Panc1 (cell line): ENCODE measurements around the gene NBPF1. TPM values are rescaled to one million over a fixed set of nuclear protein-coding genes. Genes with fewer than 3 reads are reported as not detected.
"Not testable (repeated sequence)": the region's sequence is repeated elsewhere in the genome, so short reads cannot be mapped to it uniquely, and the experiment has no call there.

Experiments
- ATAC-seq: fragments of 200-7000 bp; cut with Tn5 transposase; 2 replicates; pipeline ENCODE4 v1.9.1; 2020; ENCODE audit warnings: mild to moderate bottlenecking, moderate library complexity
- BruUV-seq: library from RNA; stranded (reverse); fragments of 400-500 nt; replicated peaks from 2 replicates; lab custom pipeline; 2021; lab: Mats Ljungman, UMichigan
- CTCF ChIA-PET: fragments of 300-600 bp; sonication (Branson Sonifier 250); formaldehyde crosslinking; loops from one replicate; lab custom pipeline; 2022; ENCODE audit warnings: antibody characterized with exemption; lab: Charles Lee
- POLR2A ChIA-PET: fragments of 300-600 bp; sonication (Branson Sonifier 250); formaldehyde crosslinking; loops from one replicate; lab custom pipeline; 2022; ENCODE audit warnings: antibody characterized with exemption; lab: Charles Lee
- DNase-seq: peaks from one replicate; pipeline ENCODE4 v3.0.0-alpha.2; 2010; ENCODE audit warnings: low read depth, low spot score
- H3K27ac ChIP-seq: 2 replicates; pipeline ENCODE4 v1.5.1; 2011; ENCODE audit warnings: mild to moderate bottlenecking, low read length, inconsistent platforms
- H3K27me3 ChIP-seq: fragments of 200-500 bp; sonication (Bioruptor generic); 2 replicates; pipeline ENCODE4 v1.6.0; 2014; ENCODE audit warnings: low read length, inconsistent platforms; ENCODE audit not compliant: control insufficient read depth, insufficient read depth
- H3K36me3 ChIP-seq: fragments of 200-500 bp; sonication (Bioruptor generic); 2 replicates; pipeline ENCODE4 v1.5.1; 2014; ENCODE audit warnings: inconsistent platforms, mild to moderate bottlenecking, low read length, moderate library complexity; ENCODE audit not compliant: control insufficient read depth, insufficient read depth
- H3K4me1 ChIP-seq: 2 replicates; pipeline ENCODE4 v1.5.1; 2011; ENCODE audit warnings: inconsistent platforms, mild to moderate bottlenecking, low read length, moderate library complexity; ENCODE audit not compliant: control insufficient read depth, insufficient read depth
- H3K4me3 ChIP-seq, 2 experiments: 2 replicates each; pipeline ENCODE4 v1.5.1; 2011 to 2012; ENCODE audit warnings: low read depth in 2 of 2, low read length in 2 of 2, mild to moderate bottlenecking in 2 of 2, inconsistent platforms in 1 of 2, moderate library complexity in 1 of 2
- H3K9me3 ChIP-seq: fragments of 200-500 bp; sonication (Bioruptor generic); 2 replicates; pipeline ENCODE4 v1.5.1; 2014; ENCODE audit warnings: low read depth, mild to moderate bottlenecking, inconsistent platforms, low read length, moderate library complexity; ENCODE audit not compliant: control insufficient read depth, insufficient read depth
- CTCF ChIP-seq: fragments of 450-650 bp; IDR thresholded peaks from 2 replicates; pipeline ENCODE4 v1.5.1; 2017; ENCODE audit warnings: mild to moderate bottlenecking
- POLR2AphosphoS5 ChIP-seq: IDR thresholded peaks from 2 replicates; pipeline ENCODE4 v1.6.1; 2012; ENCODE audit warnings: mild to moderate bottlenecking, low read depth, low read length, moderate library complexity
- REST ChIP-seq, 2 experiments: IDR thresholded peaks; 2 replicates each; pipeline ENCODE4 v1.6.1; 2011 to 2012; ENCODE audit warnings: low read depth in 2 of 2, control low read depth in 1 of 2, low read length in 1 of 2, mild to moderate bottlenecking in 1 of 2, moderate library complexity in 1 of 2; ENCODE audit not compliant: insufficient read depth in 1 of 2
- SIN3A ChIP-seq: IDR thresholded peaks from 2 replicates; pipeline ENCODE4 v1.6.1; 2012; ENCODE audit warnings: low read depth, mild to moderate bottlenecking, low read length, moderate library complexity, borderline replicate concordance; ENCODE audit not compliant: insufficient read depth
- TCF7L2 ChIP-seq: IDR thresholded peaks from 2 replicates; pipeline ENCODE4 v1.6.1; 2011; ENCODE audit warnings: mild to moderate bottlenecking, low read depth, low read length, inconsistent platforms
- in situ Hi-C: cut with HindIII; loops from 2 replicates; pipeline ENCODE4 v1.10.0; 2016; ENCODE audit warnings: low sequenced_read_pairs, low pct_unique_long_range_greater_than_20kb
- intact Hi-C: fragments of 100-400 bp; cut with micrococcal nuclease; formaldehyde crosslinking; loops from one replicate; pipeline ENCODE4 v1.10.0; 2022; ENCODE audit not compliant: unreplicated experiment
- total RNA-seq: library from RNA; stranded (reverse); gene quantifications from one replicate; pipeline ENCODE4 v1.2.1, GENCODE V29; 2021; ENCODE audit not compliant: unreplicated experiment

The NBPF1 gene
- total RNA-seq, 1 experiment from 2014 or later: 73.2 TPM

DNA sequence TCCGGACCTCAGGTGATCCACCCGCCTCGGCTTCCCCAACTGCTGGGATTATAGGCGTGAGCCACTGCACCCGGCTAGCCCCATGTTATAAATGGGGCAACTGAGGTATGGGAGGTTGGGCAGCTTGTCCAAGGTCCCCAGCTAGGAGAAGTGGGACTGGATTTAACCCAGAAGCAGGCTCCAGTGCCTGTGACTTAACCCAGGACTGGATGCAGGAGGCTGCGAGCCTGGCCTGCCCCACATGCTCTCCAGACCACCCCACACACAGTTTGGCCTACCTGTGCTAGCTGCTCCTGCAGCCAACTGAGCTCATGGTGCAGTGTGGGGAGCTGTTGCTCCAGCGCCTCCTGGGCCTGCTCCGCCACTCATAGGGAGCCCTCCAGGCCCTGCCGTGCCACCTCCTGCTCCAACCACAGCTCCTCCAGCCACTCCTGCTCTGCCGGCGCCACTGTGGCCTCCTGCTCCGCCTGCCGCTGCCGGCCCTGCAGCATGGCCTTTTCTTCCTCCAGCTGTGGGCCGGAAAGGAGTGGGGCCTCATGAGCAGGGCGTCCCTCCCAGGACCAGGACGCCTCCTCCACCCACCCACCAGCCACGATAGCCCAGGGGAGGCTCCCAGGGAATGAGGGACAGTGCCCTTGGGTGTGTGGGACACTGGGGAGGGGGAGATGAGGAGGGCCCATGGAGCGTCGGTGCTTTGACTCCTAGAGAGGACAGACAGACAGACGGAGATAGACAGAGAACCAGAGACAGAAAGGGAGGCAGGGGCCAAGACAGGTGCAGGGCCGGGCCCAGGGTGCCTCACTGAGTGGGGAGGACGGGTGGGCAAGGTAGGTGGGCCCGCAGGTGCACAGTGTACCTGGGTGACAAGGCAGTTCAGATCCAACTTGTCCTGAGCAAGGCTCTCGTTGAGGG, 12.4 kb upstream of the NBPF1 start:
- Histone ChIP-seq H3K36me3 (no peaks in the 10 kb centered on the region), H3K4me1 (0 out of 2 replicates have a peak, but pooled peaks cover 3% of the 10 kb centered on the region), H3K27ac (no peak overlapping the region), H3K9me3 (no peaks in the 10 kb centered on the region), H3K4me3 (no peak overlapping the region), H3K27me3 (no peaks in the 10 kb centered on the region)
- BruUV-seq: no TSS peak
- in situ Hi-C loops (no loop called here), intact Hi-C loops (no loop called here)
- ChIA-PET POLR2A (no interaction called here), CTCF (interaction anchor here (0.6 to 3.0 kb wide), 6 partner anchors 9 to 336 kb away, joined by 3 to 19 read pairs (median 4); no protein-coding TSS in a partner anchor)
- DNase-seq: no peak
- peak; percentile 5 for ATAC-seq
- no peak for TF ChIP-seq REST (IDR thresholded peaks at IDR 0.05; ENCODE audit: insufficient read depth in 1 of 2, low read depth in 2 of 2, low read length in 1 of 2)
- TF ChIP-seq POLR2AphosphoS5: no peak
- no peak for TF ChIP-seq TCF7L2
- TF ChIP-seq SIN3A: no peak
- no peak for TF ChIP-seq CTCF

- CTCF ChIA-PET: interaction anchor here (0.7 to 3.0 kb wide), 4 partner anchors 12 to 327 kb away, joined by 3 to 19 read pairs (median 7); no protein-coding TSS in a partner anchor
- H3K4me3 ChIP-seq, H3K27me3 ChIP-seq, H3K36me3 ChIP-seq, H3K4me1 ChIP-seq, POLR2A ChIA-PET, intact Hi-C loops, H3K9me3 ChIP-seq, in situ Hi-C loops, BruUV-seq, H3K27ac ChIP-seq, DNase-seq: not testable (repeated sequence)
- 0 out of 2 replicates have a peak, but pooled peaks have one; percentile 2 for ATAC-seq
These were observed 10.7 kb upstream of the NBPF1 start for GRCh38 chr1:16623812-16624719.

DNA sequence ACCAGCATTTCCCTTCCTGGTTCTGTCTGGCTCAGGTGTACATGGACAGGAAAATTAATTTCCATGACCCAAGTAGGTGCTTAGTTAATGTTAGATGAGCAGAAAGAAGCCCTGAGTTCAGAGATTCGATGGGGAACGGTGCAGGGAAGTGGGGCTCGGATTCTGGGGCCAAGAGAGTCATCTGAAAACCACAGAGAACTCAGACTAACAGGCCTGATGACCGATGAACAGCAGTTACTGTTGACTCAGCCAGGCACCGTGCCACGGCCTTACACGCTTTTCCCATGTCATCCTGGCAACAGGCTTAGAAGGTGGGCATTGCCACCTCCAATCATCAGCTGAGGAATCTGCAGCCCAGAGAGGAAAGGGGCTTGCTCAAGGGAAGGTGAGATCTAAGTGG, 10.0 kb upstream of the NBPF1 start:
- ATAC-seq, H3K27me3 ChIP-seq, intact Hi-C loops, H3K27ac ChIP-seq, in situ Hi-C loops, H3K9me3 ChIP-seq, H3K4me1 ChIP-seq, H3K36me3 ChIP-seq, H3K4me3 ChIP-seq, POLR2A ChIA-PET, DNase-seq: not testable (repeated sequence)
- CTCF ChIA-PET: interaction anchor here (3.0 kb wide), 1 partner anchor 328 kb away, joined by 19 read pairs; no protein-coding TSS in a partner anchor
- TSS peak; percentile 36 for BruUV-seq

GRCh38 chr1:16621681-16622315, 8.4 kb upstream of the NBPF1 start:
- ChIA-PET CTCF (interaction anchor here (2.5 kb wide), 1 partner anchor 330 kb away, joined by 58 read pairs; no protein-coding TSS in a partner anchor), POLR2A (interaction anchor here (0.7 kb wide), 1 partner anchor 852 kb away, joined by 3 read pairs; no protein-coding TSS in a partner anchor)
- H3K27ac ChIP-seq, DNase-seq, H3K36me3 ChIP-seq, intact Hi-C loops, ATAC-seq, H3K4me1 ChIP-seq, H3K9me3 ChIP-seq, BruUV-seq, in situ Hi-C loops, H3K4me3 ChIP-seq, H3K27me3 ChIP-seq: not testable (repeated sequence)
